ENCODE measurements around the gene MMRN2.
A peak's percentile ranks its signal among the peaks of the same experiment; 100 is the strongest.

Gene MMRN2

DNA sequence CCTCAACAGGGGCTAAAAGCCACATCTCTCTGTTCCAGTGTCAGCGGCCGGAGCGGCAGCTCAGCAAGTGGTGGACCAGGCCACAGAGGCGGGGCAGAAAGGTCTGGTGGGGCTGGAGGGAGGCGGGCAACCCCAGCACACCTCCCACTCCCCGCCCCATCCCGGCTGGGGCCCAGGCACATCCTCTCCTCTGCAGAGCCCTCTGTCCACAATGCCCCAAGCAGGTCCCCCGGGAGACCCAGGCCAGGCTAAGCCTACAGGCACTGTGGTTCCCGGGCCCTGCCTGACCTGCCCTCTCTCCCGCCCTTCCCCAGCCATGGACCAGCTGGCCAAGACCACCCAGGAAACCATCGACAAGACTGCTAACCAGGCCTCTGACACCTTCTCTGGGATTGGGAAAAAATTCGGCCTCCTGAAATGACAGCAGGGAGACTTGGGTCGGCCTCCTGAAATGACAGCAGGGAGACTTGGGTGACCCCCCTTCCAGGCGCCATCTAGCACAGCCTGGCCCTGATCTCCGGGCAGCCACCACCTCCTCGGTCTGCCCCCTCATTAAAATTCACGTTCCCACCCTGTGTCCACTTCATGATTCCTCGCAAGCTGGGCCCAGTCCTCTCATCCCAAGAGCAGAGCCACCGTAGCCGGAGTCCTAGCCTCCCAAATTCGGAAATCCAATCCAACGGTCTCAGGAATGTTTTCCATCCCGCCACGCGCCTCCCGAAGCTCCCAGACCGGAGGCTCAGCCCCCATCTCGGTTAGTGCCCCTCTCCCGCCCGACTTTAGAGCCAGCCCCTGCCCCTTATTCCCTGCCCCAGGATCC is 13.0 kb upstream of the MMRN2 start:
- DNase-seq (ENCODE audit: low spot score): no peak

- no peak for DNase-seq (ENCODE audit: low spot score)
Measured at GRCh38 chr10:86969421-86970041, 12.1 kb upstream of the MMRN2 start.

DNA sequence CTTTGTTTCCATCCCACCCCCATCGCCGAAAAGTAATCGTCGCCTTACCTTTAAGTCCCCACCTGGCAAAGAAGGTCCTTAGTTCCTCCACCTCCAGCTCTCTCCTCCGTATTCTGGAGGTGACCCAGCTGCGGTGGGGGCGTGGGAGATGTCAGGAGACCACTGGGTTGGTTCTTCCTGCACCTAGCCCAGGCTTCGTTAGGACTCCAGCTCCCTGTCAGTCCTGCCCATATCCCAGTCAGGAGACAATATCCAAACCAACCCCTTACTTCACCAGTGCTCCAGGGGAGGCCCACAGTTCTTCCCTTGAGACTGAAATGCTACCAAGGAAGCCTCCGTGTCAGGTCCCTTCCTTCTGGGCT is 11.6 kb upstream of the MMRN2 start:
- no peak for DNase-seq (ENCODE audit: low spot score)

DNA sequence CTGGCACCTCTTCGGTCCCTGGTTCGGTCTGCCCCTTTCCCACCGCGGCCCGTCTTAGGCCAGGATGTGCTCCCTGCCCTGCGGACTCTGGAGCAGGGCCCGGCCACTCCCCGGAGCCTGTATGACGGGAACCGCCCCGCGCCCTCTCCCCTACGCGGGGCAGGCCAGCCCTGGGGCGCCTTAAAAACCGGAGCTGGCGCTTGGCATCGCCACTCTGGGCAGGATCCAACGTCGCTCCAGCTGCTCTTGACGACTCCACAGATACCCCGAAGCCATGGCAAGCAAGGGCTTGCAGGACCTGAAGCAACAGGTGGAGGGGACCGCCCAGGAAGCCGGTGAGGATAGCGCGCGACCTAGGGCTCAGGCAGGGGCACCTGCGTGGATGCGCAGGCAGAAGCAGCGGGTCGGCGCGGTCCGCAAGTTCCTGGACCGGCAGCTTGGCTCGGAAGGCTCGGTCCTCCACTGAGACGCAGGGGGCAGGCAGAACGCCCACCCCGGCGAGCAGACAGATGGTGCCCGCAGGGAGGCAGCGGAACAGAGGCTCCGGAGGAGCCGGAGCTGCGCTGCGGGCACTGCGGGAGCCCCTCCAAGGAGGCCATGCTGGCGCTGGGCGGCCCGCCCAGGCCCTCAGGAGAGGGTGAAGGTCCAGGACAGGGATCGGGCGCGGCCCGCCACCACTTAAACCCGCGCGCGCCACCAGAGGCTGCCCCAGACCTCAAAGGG is 11.0 kb upstream of the MMRN2 start, which contains the start of gene ADIRF:
Gene ADIRF, plus strand, starts transcription at position 212 of the 723 bp plus-strand sequence. Its CDS starts 63 bp downstream, at position 275.
- DNase-seq (ENCODE audit: low spot score): no peak

- DNase-seq (ENCODE audit: low spot score): peak; percentile 3
Measured at GRCh38 chr10:86967481-86967941, 10.1 kb upstream of the MMRN2 start.

DNA sequence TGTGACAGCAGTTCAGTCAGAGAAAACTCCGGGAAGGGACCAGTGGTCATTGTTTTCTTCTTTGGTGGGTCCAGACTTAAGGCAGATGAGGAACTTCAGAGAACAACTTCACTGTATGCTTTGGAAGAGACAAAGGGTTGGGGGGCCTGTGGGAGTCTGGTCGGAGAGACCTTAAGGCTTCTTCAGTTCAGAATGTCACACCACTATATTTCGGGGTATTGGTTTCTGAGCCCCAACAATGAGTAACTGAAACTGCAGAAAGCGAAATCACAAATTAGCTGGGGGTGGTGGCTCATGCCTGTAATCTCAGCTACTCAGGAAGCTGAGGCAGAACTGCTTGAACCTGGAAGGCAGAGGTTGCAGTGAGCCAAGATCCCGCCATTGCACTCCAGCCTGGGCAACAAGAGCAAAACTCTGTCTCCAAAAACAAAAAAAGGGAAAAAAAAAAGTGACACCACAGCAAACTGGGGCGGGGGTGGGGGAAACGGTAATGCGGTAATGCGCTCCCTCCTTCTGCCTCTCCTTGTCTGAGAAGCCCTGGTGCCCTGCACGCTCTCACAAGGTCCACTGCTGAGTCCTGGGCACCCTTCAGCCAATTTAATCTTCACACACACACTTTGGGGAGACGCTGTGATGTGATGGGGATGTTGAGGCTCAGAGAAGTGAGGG is 8.7 kb upstream of the MMRN2 start:
- no peak for DNase-seq (ENCODE audit: low spot score)

DNA sequence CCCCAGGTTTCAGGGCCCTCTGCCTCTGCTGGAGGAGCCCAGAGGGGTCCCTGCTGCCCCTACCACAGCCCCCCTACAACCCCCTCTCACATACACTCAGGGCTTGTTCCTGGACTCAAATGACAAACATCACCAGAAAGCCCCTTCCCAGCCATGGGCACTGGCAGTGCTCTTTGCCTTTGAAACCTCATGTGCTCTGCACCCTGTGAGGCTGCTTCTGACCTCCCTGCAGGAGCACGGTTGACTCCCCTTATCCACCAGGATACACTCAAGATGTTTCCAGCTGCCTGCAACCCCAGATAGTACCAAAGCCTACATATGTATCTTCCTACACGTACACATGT is 7.4 kb upstream of the MMRN2 start:
- no peak for DNase-seq (ENCODE audit: low spot score)

DNA sequence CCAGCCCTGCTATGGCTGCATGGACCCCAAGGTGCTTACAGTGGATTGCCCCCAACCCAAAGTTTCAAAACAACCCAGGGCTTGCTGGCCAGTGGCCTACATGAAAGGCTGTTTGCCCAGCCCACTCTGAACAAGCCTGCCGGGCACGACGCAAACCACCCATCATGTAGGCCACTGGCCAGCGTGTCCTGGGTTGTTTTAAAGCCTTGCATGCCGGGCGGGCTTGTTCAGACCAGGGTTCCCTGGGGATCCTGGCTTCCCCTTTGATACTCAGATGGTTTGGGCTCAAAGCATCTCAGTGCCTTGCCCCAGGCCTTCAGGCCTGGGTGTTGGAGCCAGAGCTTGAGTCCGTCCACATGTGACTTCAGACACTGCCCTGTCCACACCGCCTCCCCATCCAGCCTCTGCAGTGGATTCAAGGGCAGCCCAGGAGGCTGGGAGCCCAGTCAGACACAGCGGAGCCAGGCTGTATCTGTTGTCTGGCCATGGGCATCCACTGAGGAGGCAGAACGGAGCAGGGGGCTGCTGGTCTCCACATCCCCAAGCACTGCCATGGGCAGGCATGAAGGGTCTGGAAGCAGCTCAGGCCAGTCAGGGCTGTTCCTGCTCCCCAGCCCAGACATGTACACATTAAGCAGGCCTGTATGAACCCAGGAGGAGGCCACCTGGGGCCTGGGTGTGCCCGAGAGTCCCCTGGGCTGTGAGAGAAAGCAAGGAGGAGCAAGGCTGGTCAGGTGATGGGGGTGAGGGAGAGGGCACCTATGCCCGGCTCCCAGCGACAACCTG is 6.8 kb upstream of the MMRN2 start:
- DNase-seq (ENCODE audit: low spot score): no peak

DNA sequence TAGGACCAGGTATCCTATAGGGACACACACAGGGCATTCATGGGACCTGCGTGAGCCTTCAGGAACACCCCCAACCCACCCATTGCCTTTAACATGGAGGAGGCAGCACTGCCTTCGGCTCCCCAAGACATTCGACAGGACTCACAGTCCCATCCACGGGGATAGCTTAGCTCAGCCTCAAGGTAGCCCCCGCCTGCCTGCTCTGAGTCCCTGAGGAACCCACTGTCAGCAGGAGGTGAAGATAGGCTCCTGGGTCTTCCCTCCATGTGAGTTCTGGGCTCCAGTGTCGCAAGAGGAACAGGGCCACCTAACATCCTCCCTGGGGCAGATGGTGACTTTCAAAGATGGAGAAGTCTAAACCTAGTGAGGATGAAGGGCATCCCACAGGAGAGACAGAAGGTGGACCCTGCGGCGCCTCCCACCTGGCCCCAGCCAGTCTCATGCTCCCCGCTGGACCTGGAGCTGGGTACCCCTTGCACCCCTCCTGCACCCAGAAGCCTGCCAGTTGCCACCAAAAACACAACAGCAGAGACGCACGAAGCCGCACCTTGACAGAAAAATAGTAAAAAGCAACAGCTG is 6.0 kb upstream of the MMRN2 start:
- DNase-seq (ENCODE audit: low spot score): no peak

- no peak for DNase-seq (ENCODE audit: low spot score)
Measured at GRCh38 chr10:86962981-86963310, 5.5 kb upstream of the MMRN2 start.

GRCh38 chr10:86962136-86962980 is 4.9 kb upstream of the MMRN2 start:
- DNase-seq (ENCODE audit: low spot score): no peak

- DNase-seq (ENCODE audit: low spot score): no peak
Measured at GRCh38 chr10:86961481-86962091, 4.2 kb upstream of the MMRN2 start.

GRCh38 chr10:86960863-86961434 is 3.5 kb upstream of the MMRN2 start:
- no peak for DNase-seq (ENCODE audit: low spot score)

- peak; percentile 88 for DNase-seq (ENCODE audit: low spot score)
Measured at GRCh38 chr10:86960003-86960862, 2.8 kb upstream of the MMRN2 start.

DNA sequence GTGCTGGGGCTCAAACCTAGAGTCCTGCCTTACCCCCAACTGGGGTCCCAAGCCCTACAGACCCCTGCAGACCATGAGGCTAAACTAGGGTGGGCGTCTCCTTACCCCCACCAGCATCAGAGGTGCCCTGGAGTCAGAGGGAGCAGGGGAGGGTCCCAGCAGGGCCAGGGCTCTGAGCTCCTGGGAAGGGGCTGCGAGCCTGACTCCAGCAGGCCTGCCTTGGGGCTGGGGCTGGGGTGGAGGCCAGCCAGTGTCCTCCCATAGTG is 2.3 kb upstream of the MMRN2 start:
- DNase-seq (ENCODE audit: low spot score): no peak

DNA sequence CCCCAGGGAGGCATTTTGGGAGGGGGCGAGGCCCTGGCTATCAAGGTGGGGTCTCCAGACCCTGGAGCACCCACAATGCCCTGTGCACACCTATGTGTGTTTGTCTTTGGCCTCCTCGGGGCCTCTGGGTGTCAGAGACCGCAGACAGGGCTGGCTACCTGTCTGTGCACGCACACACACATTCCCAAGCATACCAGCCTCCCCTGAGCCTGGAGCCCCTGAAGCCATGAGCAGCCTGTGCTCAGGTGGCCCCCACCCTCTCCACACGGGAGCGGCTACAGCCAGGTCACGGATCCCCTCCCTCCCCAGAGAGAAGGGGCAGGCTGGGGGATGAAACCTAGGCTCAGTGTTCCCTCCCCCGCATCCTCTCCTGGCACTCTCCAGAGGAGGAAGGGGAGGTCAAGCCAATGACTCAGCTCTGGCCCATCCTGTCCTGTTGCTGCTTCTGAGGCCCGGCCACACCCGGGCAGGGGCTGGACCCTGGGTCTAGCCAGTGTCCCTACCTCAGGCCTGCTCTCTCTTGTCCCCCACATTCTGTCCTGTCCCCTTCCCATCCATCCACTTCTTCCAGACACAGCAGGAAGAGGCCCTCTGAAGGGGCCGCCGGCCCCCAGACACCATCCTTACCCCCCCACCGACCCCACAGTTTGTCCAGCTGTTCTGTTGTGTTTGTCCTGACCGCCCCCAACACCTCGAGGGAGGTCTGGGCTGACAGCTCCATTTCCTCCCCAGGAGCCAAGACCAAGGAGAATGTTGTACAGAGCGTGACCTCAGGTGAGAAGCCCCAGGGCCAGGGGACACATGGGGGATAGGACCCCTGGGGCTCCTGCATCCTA is 1.7 kb upstream of the MMRN2 start:
- no peak for DNase-seq (ENCODE audit: low spot score)

DNA sequence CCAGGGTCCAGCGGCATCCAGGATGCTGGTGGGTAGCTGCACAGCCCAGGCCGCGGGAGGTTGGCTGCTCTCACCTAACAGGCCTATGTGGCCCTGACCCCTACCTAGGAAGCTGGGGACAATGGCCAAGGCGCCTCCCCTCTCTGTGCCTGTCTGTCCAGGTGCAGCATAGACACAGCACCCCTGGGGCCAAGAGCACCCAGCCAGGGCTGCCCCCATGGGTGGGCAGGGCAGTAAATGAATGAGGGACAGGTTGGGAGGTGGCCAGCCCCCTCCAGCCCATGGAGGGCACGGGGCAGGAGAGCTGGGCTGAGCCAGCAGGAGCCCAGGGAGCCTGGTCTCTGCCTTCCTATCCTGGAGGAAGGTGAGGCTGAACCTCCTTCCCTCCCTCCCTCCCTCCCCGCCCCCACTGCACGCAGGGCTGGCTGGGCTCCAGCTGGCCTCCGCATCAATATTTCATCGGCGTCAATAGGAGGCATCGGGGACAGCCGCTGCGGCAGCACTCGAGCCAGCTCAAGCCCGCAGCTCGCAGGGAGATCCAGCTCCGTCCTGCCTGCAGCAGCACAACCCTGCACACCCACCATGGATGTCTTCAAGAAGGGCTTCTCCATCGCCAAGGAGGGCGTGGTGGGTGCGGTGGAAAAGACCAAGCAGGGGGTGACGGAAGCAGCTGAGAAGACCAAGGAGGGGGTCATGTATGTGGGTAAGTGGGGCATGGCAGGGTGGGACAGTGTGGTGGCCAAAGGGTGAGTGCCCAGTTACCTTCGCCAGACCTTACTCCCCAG is 893 bp upstream of the MMRN2 start, which contains the start of gene SNCG:
Gene SNCG, plus strand, starts transcription at position 484 of the 785 bp plus-strand sequence. Its CDS starts 99 bp downstream, at position 583.
- no peak for DNase-seq (ENCODE audit: low spot score)
